Measurements from ENCODE around the gene IBSP.

- no peak for TF ChIP-seq CTCF (IDR thresholded peaks at IDR 0.05)
- no peak for TF ChIP-seq POLR2A (IDR thresholded peaks at IDR 0.05)
- no peak for TF ChIP-seq POLR2AphosphoS5 (IDR thresholded peaks at IDR 0.05)
Observed at GRCh38 chr4:87806520-87806919, 7.2 kb downstream of the IBSP start.

All from sigmoid colon (tissue), 4 donors.